ENCODE results near the gene MYZAP.

The MYZAP gene

DNA sequence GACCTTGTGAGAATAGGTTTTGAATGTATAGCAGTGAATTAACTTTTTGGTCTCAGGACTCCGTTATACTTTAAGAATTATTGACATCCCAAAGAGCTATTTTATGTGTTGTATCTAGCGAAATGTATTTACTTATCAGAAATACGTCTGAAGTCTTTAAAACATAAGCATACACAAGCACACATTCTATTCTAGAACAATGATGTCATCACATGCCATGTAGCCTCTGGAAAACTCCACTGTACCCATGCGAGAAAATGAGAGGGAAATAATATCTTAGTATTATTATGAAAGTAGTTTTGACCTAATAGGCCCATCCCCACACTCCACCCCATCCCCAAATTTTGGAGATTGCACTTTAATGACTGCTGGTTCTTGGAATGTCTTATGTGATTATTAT lies 116.3 kb downstream of the MYZAP start:
- peaks cover 44% of the 10 kb centered on the region for H3K36me3 ChIP-seq (ENCODE audit: insufficient read depth, low read depth, low read length)
- peaks cover 3% of the 10 kb centered on the region; the same call in 1 of the 2 replicates for H3K9me3 ChIP-seq (ENCODE audit: insufficient read depth, low read depth, low read length)
- H3K9ac ChIP-seq (ENCODE audit: low read depth, low read length), result no peak overlapping the region
- H3K4me3 ChIP-seq (ENCODE audit: low read length), result peak overlapping the region; percentile 94
- no peaks in the 10 kb centered on the region; the same call in 1 of the 2 replicates for H3K4me1 ChIP-seq (ENCODE audit: insufficient read depth, low read length)
- H3K27ac ChIP-seq (ENCODE audit: low read length), result no peak overlapping the region
- H3K27me3 ChIP-seq (ENCODE audit: insufficient read depth, low read length), result peaks cover 27% of the 10 kb centered on the region; the same call in 1 of the 2 replicates

DNA sequence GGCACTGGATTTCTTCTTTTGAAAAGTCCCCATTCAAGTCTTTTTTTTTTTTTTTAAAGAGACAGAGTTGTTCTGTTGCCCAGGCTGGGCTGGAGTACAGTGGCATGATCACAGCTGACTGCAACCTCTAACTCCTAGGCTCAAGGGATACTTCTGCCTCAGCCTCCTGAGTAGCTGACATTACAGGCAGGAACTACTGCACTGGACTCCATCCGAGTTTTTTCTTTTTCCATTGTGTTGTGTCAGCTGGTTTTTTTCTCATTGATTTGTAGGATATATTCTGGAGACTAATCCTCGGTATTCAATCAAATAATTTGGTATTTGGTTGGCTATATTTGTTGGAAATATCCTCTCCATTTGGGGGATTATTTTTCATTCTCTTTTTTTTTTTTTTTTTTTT lies 126.6 kb downstream of the MYZAP start:
- H3K4me1 ChIP-seq (ENCODE audit: insufficient read depth, low read length), result no peaks in the 10 kb centered on the region

DNA sequence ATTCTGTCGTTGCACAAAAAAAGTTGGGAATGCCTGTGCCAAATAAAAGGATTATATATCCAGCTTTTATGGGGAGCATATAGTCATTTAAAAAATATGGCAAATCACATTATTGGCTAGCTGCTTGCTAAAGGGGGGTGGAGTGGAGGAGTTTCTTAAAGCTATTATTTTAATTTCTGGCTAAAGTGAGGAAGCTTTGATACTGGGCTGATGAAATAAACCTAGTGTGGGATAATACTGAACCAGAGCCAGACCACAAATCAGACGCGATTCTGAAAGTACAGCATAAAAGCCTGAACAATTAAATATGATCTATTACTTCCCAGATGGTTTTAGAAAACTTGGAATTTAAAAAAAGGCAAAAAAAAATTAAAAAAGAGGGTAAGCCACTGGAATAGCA lies 129.2 kb downstream of the MYZAP start:
- H3K4me3 ChIP-seq (ENCODE audit: low read length), result no peak overlapping the region
- H3K9ac ChIP-seq (ENCODE audit: low read depth, low read length), result no peak overlapping the region
- H3K9me3 ChIP-seq (ENCODE audit: insufficient read depth, low read depth, low read length), result no peaks in the 10 kb centered on the region
- H3K27ac ChIP-seq (ENCODE audit: low read length), result no peak overlapping the region
- H3K27me3 ChIP-seq (ENCODE audit: insufficient read depth, low read length), result no peaks in the 10 kb centered on the region
- no peaks in the 10 kb centered on the region for H3K4me1 ChIP-seq (ENCODE audit: insufficient read depth, low read length)
- H3K36me3 ChIP-seq (ENCODE audit: insufficient read depth, low read depth, low read length), result peaks cover 5% of the 10 kb centered on the region

More for the DNA sequence above, 126.6 kb downstream of the MYZAP start:
- Histone ChIP-seq H3K27me3 (ENCODE audit: insufficient read depth, low read length) (no peaks in the 10 kb centered on the region), H3K36me3 (ENCODE audit: insufficient read depth, low read depth, low read length) (peaks cover 29% of the 10 kb centered on the region), H3K4me3 (ENCODE audit: low read length) (no peak overlapping the region), H3K9ac (ENCODE audit: low read depth, low read length) (no peak overlapping the region), H3K27ac (ENCODE audit: low read length) (no peak overlapping the region), H3K9me3 (ENCODE audit: insufficient read depth, low read depth, low read length) (no peaks in the 10 kb centered on the region)

DNA sequence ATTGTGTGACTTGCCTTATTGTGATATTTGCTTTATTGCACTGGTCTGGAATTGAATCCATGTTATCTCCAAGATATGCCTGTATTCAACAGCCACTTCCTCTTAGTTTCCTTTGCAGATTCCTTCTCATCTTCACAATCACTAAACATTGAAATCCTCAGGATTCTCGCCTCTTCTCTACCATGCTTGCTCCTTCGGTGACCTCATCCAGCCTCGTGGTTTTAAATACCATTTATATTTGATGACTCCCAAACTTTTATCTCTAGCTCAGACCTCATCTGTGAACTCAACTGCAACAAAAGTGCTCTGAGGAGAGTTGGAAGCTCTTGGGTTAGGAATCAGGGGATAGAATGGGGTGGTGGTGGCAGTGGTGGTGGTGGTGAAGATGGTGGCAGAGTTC lies 134.7 kb downstream of the MYZAP start:
- H3K27me3 ChIP-seq (ENCODE audit: insufficient read depth, low read length), result no peaks in the 10 kb centered on the region
- no peak overlapping the region for H3K27ac ChIP-seq (ENCODE audit: low read length)
- H3K4me1 ChIP-seq (ENCODE audit: insufficient read depth, low read length), result 0 out of 2 replicates have a peak, but pooled peaks cover under 1% of the 10 kb centered on the region
- no peaks in the 10 kb centered on the region for H3K9me3 ChIP-seq (ENCODE audit: insufficient read depth, low read depth, low read length)
- no peak overlapping the region for H3K4me3 ChIP-seq (ENCODE audit: low read length)
- H3K9ac ChIP-seq (ENCODE audit: low read depth, low read length), result no peak overlapping the region
- no peaks in the 10 kb centered on the region for H3K36me3 ChIP-seq (ENCODE audit: insufficient read depth, low read depth, low read length)

DNA sequence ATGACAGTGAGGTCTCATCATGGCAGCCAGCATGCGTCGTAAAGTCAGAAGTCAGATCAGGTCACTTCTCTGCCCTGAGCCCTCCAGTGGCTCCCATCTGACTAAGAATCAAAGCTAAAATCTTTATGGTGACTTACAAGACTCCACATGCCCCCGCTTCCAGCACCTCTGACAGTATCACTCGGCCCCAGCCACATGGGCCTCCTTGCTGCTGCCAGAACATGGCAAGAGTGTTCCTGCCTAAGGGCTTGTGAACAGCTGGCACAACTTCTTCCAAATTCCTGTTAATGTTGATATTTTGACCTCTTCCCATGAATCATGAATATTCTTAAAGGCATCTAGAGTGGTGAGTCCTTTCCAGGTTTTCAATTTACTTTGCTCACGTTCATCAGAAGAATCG lies 135.3 kb downstream of the MYZAP start:
- peaks cover 4% of the 10 kb centered on the region; the same call in 1 of the 2 replicates for H3K4me1 ChIP-seq (ENCODE audit: insufficient read depth, low read length)
- no peak overlapping the region for H3K27ac ChIP-seq (ENCODE audit: low read length)
- H3K36me3 ChIP-seq (ENCODE audit: insufficient read depth, low read depth, low read length), result no peaks in the 10 kb centered on the region
- H3K27me3 ChIP-seq (ENCODE audit: insufficient read depth, low read length), result no peaks in the 10 kb centered on the region
- no peaks in the 10 kb centered on the region for H3K9me3 ChIP-seq (ENCODE audit: insufficient read depth, low read depth, low read length)
- no peak overlapping the region for H3K4me3 ChIP-seq (ENCODE audit: low read length)
- no peak overlapping the region for H3K9ac ChIP-seq (ENCODE audit: low read depth, low read length)

DNA sequence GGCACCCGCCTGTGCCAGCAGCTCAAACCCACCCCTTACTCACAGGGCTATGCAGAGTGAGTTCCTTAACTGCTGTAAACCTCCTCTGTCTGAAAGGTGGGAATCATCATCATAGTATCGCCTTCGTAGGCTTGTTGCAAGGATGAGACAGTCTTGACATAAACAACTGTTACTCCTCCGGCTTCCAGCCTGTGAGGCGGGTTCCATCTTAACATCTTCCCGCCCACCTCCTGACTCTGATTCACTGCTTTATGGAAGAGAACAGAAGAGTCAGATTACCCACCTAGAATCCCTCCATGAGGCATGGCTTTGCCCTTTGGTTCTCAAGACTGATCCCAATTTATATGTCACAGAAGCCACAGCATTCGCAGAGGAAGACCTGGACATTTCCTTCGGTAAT lies 136.7 kb downstream of the MYZAP start:
- no peak overlapping the region for H3K9ac ChIP-seq (ENCODE audit: low read depth, low read length)
- no peak overlapping the region for H3K4me3 ChIP-seq (ENCODE audit: low read length)
- no peaks in the 10 kb centered on the region for H3K27me3 ChIP-seq (ENCODE audit: insufficient read depth, low read length)
- H3K27ac ChIP-seq (ENCODE audit: low read length), result no peak overlapping the region
- H3K4me1 ChIP-seq (ENCODE audit: insufficient read depth, low read length), result peaks cover 4% of the 10 kb centered on the region; the same call in 1 of the 2 replicates
- no peaks in the 10 kb centered on the region for H3K36me3 ChIP-seq (ENCODE audit: insufficient read depth, low read depth, low read length)
- H3K9me3 ChIP-seq (ENCODE audit: insufficient read depth, low read depth, low read length), result no peaks in the 10 kb centered on the region

DNA sequence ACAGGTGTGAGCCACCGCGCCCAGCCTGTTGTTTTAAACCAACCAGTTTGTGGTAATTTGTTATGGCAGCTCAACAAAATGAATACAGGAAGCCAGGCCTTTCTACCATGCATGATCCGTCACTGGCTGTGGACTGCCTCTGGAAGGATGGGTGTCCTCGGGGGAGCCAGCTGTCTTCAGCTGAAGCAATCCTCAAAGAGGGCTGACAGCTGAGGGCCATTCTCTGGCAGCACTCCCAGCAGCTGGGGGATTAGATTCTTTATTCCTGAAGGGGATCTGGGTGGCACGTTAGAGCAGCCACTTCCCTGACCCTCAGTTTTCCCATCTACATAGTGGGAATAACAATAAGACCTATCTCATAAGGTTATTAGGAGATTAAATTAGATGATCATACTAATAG lies 139.2 kb downstream of the MYZAP start:
- Histone ChIP-seq H3K4me3 (ENCODE audit: low read length) (no peak overlapping the region), H3K9ac (ENCODE audit: low read depth, low read length) (no peak overlapping the region), H3K36me3 (ENCODE audit: insufficient read depth, low read depth, low read length) (no peaks in the 10 kb centered on the region), H3K9me3 (ENCODE audit: insufficient read depth, low read depth, low read length) (no peaks in the 10 kb centered on the region), H3K4me1 (ENCODE audit: insufficient read depth, low read length) (peaks cover 4% of the 10 kb centered on the region; the same call in 1 of the 2 replicates), H3K27ac (ENCODE audit: low read length) (no peak overlapping the region), H3K27me3 (ENCODE audit: insufficient read depth, low read length) (no peaks in the 10 kb centered on the region)

DNA sequence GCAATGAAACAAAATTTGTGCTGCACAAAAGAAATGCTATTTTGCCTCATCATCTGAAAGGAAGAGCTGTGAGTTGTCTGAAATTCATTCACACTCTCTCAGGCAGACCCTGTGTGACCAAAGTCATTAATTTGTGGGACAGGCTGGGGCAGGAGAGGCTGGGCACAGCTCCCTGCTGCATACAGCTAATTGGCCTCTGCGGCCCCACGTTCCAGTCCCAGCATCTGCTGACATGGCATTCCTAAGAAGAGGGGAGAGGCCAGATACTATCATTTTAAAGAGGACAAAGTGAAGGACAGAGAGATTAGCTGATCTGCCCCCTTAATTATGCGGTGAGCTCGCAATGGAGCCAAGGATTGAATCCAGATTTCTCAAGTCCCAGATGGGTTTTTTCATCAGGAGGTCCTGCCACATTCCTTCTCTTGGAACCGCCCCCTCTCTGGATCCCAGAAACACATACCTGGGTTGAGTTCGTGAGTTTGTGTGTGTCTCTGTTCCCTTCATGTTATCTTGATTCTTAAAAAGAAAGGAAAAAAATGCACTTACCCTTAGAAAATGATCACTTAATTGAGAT lies 139.9 kb downstream of the MYZAP start:
- H3K9ac ChIP-seq (ENCODE audit: low read depth, low read length), result no peak overlapping the region
- H3K4me1 ChIP-seq (ENCODE audit: insufficient read depth, low read length), result peaks cover 4% of the 10 kb centered on the region; the same call in 1 of the 2 replicates
- H3K27me3 ChIP-seq (ENCODE audit: insufficient read depth, low read length), result no peaks in the 10 kb centered on the region
- no peak overlapping the region for H3K27ac ChIP-seq (ENCODE audit: low read length)
- no peak overlapping the region for H3K4me3 ChIP-seq (ENCODE audit: low read length)
- H3K36me3 ChIP-seq (ENCODE audit: insufficient read depth, low read depth, low read length), result no peaks in the 10 kb centered on the region
- no peaks in the 10 kb centered on the region for H3K9me3 ChIP-seq (ENCODE audit: insufficient read depth, low read depth, low read length)

DNA sequence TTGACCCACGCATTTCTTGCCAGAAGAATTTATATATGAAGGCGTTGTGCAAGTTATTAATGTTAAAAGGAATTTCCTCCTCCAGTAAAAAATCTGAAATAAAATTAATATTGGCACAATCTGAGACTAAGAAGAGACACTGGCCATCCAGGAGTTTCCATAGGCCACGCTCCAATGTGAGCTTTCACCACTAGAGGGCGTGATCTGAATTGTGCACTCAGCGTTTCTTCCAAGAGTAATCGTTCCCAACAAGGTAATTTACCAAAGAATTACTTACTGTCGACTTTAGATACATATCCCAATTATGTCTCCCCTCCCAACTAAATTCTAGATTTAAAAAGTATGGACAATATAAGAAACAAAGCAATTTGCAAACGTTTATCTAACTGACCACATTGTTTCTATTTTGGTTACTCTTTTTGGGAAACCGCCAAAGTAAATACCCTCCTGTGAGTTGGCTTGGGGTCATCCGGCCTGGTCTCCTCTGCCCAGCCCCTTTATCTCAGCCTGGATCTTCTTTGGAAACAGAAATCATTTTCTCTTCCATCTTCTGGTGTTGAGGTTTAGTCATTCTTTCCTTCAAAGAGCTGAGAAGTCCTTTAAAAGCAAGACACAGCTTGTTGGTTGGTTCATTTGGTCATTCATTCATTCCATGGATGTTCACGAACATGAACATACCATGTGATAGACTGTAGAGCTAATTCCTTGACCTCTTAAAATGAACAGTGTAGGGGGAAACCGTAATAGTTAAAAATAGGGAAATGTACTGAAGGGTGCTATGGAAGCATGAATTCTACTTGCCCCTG lies 141.0 kb downstream of the MYZAP start:
- H3K4me3 ChIP-seq (ENCODE audit: low read length), result no peak overlapping the region
- no peaks in the 10 kb centered on the region for H3K36me3 ChIP-seq (ENCODE audit: insufficient read depth, low read depth, low read length)
- no peak overlapping the region for H3K9ac ChIP-seq (ENCODE audit: low read depth, low read length)
- no peaks in the 10 kb centered on the region for H3K9me3 ChIP-seq (ENCODE audit: insufficient read depth, low read depth, low read length)
- no peak overlapping the region for H3K27ac ChIP-seq (ENCODE audit: low read length)
- no peaks in the 10 kb centered on the region for H3K27me3 ChIP-seq (ENCODE audit: insufficient read depth, low read length)
- peaks cover 4% of the 10 kb centered on the region; the same call in 1 of the 2 replicates for H3K4me1 ChIP-seq (ENCODE audit: insufficient read depth, low read length)

DNA sequence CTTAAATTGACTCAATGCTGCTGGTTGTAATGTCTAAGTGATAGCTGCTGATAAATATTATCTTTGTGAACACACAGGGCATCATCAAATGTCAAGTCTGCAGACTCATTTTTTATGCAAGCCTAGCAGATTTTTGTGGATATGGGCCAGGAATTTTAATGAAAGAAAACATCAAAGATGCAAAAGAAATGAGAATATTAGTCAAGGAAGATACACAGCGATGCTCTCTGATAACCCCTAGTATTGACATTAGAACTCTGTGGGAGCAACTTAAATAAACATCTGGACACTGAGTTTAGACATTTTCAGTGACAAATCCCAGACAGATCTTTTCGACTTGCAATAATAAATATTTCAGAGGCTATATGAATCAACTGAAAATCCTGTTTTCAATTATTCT lies 143.2 kb downstream of the MYZAP start:
- Histone ChIP-seq H3K4me3 (ENCODE audit: low read length) (no peak overlapping the region), H3K27ac (ENCODE audit: low read length) (no peak overlapping the region)

More for the DNA sequence above, 143.2 kb downstream of the MYZAP start:
- H3K9ac ChIP-seq (ENCODE audit: low read depth, low read length), result no peak overlapping the region
- H3K4me1 ChIP-seq (ENCODE audit: insufficient read depth, low read length), result peaks cover 4% of the 10 kb centered on the region; the same call in 1 of the 2 replicates
- no peaks in the 10 kb centered on the region for H3K27me3 ChIP-seq (ENCODE audit: insufficient read depth, low read length)
- H3K36me3 ChIP-seq (ENCODE audit: insufficient read depth, low read depth, low read length), result no peaks in the 10 kb centered on the region
- H3K9me3 ChIP-seq (ENCODE audit: insufficient read depth, low read depth, low read length), result no peaks in the 10 kb centered on the region

Measured in iPS-20b (cell line).